Posterior vena cava (tissue), 2 donors: ENCODE measurements around the gene ZNF385A. TPM values are rescaled to one million over a fixed set of nuclear protein-coding genes. Genes with fewer than 3 reads are reported as not detected.
A peak's percentile ranks its signal among the peaks of the same experiment; 100 is the strongest.
"Not testable (repeated sequence)": the region's sequence is repeated elsewhere in the genome, so short reads cannot be mapped to it uniquely, and the experiment has no call there.

Source experiments
- DNase-seq: peaks from one replicate; pipeline ENCODE4 v3.0.0-alpha.2; 2020; ENCODE audit warnings: low spot score
- intact Hi-C, 2 donors: fragments of 100-400 bp; cut with DNase I; formaldehyde crosslinking; loops; one replicate each; pipeline versions ENCODE4 v1.14.1 to v1.14.2; 2022 to 2023
- total RNA-seq, 2 donors: library from RNA; stranded (reverse); fragmentation: NEBNext Ultra II Directional; extraction: Animal tissue kit (Norgen Biotek cat#: 25700); gene quantifications; one replicate each; pipeline ENCODE4 v1.2.1, GENCODE V29; 2021
- donor health status: DM: yes; HTN: yes; CAD: no.
- donor health status: DM: yes; HTN: yes; CAD: no.

ZNF385A gene
- total RNA-seq, 2 donors from 2014 or later, result 19.3 to 23.2 TPM

DNA sequence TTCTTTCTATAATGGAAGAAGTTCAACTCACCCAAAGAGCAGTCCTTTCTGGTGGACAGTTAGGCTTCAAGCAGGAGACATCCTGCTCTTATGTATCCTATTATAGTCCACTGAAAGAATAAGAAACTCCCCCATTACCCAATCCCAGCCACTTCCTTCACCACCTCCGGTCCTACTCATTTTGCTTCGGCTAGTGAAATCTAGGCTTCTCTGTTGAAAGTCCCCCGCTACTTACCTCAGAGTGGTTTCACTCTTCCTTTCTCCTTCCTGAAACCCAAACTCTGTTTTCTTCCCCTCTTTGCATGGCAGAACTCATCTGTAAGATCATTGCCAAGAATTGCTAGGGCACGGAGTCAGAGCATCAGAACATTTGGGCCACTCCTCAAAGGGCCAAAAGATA, 20.1 kb downstream of the ZNF385A start, which contains the start of gene GPR84:
TSS of gene GPR84 (minus strand) at position 74 of the 400 bp plus-strand sequence. CDS start 635 bp downstream, outside the sequence.
- intact Hi-C loops, result loop anchor here (10.0 kb wide), 3 partner anchors 70 to 140 kb away; no protein-coding TSS in a partner anchor
- DNase-seq, result no peak

DNA sequence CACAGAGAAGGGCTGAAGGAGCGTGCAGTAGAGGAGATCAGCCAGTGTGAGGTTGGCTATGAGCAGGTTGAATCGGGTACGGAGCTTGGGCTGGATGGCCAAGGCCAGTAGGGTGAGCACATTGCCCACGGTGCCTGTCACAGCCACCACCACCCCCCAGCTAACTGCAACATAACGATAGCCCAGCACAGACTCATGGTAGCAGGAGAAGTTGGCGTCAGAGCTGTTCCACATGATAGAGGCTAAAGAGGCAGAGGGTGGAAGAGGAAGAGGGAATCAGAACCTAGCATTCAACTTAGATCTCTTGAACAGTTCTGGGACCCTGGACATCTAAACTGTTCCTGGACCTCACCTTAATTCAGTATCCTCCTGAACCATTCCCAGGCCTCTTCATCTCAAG, 20.9 kb downstream of the ZNF385A start:
- intact Hi-C loops, result loop anchor here (10.0 kb wide), 3 partner anchors 69 to 139 kb away; no protein-coding TSS in a partner anchor
- no peak for DNase-seq

DNA sequence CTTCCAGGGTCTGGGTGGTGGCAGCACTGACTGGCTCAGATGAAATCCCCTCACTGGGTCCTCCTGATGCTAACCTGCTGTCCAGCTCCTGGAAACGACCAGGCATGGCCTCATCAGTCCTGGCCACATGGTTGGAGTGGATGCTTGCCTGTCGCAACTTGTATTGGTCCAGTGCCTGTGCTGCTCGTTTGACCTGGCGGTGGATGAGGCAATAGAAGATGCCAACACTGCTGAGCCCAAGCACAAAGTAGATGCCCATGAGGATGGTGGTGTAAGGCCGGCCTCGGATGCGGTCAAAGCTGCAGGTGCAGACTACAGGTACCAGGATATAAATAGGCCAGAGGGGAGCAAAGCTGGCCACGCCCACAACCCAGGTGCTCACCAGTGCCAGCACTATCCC, 21.5 kb downstream of the ZNF385A start:
- intact Hi-C loops, result loop anchor here (10.0 kb wide), 3 partner anchors 68 to 138 kb away; no protein-coding TSS in a partner anchor
- no peak for DNase-seq

DNA sequence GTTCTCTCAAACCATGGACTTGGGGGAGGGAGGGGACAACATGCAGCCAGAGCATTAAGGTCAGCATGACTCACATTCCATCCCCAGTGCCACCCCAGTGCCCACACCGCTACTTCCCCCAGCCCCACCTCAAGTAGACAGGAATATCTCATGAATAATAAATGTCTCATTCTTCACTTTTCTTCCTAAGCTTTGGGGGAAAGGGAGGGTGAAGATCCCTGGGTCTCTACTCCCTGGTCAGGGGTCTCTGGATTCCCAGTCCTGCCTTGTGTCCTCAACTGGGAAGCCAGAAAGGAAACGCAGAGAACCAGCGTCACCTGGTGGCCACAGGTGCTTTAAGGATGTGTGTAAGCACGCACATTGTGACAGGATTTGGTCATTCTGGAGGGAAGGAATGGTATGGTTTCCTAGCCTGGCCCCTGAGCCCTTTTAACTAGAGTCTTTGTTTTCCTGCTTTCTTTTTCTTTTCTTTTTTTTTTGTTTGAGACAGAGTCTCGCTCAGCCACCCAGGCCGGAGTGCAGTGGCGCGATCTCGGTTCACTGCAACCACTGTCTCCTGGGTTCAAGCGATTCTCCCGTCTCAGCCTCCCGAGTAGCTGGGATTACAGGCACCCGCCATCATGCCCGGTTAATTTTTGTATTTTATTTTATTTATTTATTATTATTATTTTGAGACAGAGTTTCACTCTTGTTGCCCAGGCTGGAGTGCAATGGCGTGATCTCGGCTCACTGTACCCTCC, 23.6 kb downstream of the ZNF385A start:
- intact Hi-C loops, result loop anchor here (10.0 kb wide), 3 partner anchors 66 to 136 kb away; no protein-coding TSS in a partner anchor
- DNase-seq, result no peak

DNA sequence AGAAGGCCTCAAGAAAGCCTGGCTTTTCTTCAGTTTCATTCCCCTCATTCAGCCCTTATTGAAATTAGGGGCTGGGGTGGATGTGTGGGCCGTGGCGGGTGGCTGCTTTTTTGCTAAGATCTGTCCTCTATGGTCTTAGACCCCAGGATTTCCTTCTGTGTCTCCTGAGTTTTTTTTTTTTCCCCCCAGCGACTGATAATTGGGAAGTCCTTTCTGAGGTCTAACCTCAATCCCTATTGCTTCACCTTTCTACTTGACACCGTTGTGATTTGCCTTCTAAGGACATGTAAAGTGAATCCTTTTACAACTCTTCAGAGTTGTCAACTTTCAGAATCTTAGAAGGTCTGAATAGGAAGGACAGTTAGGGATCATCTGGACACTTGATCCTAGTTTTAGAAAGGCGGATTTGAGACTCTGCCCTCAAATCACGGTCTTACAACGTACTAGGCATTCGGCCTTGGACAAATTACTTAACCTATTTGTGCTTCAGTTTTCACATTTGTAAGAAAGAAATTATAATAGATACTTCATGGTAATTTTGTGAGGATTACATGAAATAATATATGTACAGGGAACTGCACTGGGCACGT, 24.7 kb downstream of the ZNF385A start:
- DNase-seq, result no peak
- intact Hi-C loops, result loop anchor here (10.0 kb wide), 5 partner anchors 65 to 355 kb away; partner anchors contain the start of genes HOXC8 (in 1 of the 2) and HOXC9 (in 1 of the 2)

DNA sequence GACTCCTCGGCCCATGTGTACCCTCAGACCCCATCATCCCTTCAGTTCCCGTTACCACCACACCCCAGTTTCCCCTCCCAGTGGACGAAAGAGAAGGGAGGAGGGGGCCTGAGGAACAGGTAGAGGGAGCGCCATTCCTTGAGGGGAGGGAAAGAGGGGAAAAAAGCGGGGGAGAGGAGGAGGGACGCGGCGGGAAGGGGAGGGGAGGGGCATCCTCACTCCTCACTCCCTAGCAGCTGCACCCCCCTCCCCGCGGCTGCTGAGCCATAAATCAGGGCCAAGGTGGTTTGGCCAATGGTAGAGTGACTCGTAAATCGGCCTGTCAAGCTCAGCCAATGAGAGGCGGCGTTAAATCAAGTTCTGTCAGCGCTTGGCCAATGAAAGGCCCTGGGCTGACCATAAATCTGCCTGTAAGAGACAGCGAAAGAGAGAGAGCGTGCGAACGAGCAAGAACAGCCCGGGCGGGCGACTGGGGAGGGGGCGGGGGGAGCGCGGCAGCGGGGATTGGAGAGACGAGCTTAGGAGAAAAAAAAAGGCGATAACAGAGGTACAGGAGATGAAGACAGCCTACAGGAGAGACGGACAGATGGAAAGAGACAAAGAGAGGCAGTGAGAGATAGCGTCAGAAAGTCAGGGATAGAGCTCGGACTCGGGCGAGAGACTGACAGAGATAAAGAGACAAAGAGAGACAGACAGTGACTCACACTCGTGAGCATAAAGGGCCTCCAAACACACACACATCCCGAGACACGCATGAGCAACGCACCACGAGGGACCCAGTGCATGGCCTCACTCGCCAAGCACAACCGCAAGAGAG, 25.4 kb downstream of the ZNF385A start:
- DNase-seq, result peak; percentile 97
- intact Hi-C loops, result loop anchor here in 1 of 2 donors (10.0 kb wide), 2 partner anchors 114 to 354 kb away; partner anchors contain the start of genes HOXC8 and HOXC9

DNA sequence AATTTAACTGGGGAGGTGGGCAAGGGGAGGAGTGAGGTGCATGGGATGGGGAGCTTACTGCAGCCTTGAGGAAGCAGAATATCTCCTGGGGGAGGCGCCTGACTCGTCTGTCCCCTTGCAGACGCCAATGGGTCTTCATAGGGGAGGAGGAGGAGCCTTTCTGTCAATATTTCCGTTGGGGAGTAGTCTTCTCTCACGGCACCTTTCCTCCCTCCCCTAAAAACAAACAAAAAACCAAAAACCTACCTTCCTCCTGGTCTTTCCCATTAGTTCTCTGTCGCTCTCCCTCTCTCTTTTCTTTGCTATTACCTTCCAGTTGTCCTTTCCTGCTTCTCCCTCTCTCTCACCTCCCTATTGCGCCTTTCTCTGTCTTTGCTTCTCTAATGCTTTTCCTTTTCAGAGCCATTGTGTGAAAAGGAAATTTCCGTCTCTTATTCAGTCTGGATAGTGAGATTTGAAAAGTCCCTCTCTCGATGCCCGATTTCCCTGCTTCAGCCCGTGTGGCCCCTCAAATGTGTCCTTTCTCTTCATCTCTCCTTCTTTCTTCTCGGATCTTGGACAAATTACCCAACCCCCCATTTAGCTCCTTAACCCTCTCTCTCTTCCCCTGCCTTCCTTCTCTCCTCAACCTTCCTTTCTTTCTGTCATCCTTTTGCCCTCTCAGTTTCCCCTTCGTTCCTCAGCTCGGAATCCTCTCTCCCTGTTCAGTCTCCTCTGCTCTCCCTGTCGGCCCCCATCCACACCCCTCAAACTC, 26.2 kb downstream of the ZNF385A start:
- no peak for DNase-seq
- intact Hi-C loops, result loop anchor here in 1 of 2 donors (10.0 kb wide), 2 partner anchors 114 to 354 kb away; partner anchors contain the start of genes HOXC8 and HOXC9

DNA sequence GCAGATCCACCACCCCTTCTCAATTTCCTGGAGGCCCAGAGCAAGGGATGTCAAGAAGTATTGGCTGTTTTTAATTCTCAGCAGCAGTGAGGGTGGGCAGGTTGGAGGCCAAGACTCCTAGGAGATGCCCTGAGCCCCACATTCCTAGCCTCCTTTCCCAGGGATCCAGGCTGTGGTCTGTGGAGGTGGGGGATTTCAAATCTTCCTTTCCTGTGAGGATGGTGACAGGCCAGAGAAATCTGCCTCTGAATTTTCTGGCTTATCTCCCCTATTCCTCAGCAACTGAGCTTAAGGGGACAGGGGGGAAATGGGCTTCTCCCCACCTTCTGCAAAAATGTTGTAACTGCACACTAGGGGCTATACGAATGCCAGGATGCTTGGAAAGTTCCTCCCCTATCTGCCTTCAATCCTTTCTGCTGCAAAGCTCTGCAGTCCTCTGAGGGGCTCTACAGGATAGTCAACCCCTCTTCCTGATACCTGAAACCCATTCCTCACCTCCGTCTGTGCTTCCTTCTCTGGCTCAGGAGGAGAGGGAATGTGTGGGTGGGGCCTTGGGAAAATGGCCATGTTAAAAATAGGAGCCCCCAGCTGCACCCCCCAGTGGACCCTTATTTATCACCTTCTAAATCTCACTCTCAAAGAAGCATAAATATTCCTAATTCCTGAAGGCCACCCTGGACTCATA, 26.9 kb downstream of the ZNF385A start:
- DNase-seq, result no peak
- intact Hi-C loops, result loop anchor here in 1 of 2 donors (10.0 kb wide), 2 partner anchors 113 to 353 kb away; partner anchors contain the start of genes HOXC8 and HOXC9

DNA sequence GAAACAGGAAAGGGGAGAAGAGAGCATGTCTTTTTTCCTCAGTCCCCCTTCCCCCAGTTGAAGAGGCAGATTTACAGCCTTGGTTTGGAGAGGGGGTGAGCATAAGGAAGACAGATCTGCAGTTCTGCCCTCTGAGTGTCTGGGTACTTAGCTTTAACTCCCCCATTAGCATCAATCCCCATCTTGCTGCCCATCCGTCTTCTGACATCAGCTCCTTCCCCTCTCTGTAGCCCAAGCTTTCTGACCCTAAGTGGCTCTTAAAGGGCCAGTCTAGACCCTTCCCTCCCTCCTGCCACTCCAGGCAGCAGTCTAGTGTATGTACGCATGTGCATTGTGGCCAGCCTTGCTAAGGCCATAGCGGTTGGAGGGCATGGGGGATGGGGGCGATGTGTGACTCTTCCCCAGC, 27.6 kb downstream of the ZNF385A start:
- intact Hi-C loops, result loop anchor here in 1 of 2 donors (10.0 kb wide), 2 partner anchors 112 to 352 kb away; partner anchors contain the start of genes HOXC8 and HOXC9
- no peak for DNase-seq

DNA sequence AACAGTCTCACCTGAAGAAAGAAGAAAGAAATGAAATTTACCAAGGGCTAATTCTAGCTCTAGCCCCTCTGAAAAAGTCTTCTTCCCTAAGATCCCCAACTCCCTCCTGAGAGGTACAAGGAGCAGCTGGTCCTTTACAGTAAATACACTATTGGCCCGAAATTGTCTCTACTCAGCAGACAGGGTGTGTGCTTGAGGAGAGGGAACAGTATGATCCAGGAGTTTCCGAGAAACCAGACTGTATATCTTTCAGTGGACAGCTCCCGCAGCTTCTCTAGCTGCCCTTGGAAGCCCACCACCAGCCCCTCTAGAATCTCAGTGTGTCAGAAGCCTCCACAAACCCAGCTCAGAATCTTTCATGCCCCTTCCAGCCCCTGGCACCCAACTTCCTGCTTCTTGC, 28.3 kb downstream of the ZNF385A start:
- DNase-seq, result no peak
- intact Hi-C loops, result loop anchor here in 1 of 2 donors (10.0 kb wide), 2 partner anchors 111 to 351 kb away; partner anchors contain the start of genes HOXC8 and HOXC9

DNA sequence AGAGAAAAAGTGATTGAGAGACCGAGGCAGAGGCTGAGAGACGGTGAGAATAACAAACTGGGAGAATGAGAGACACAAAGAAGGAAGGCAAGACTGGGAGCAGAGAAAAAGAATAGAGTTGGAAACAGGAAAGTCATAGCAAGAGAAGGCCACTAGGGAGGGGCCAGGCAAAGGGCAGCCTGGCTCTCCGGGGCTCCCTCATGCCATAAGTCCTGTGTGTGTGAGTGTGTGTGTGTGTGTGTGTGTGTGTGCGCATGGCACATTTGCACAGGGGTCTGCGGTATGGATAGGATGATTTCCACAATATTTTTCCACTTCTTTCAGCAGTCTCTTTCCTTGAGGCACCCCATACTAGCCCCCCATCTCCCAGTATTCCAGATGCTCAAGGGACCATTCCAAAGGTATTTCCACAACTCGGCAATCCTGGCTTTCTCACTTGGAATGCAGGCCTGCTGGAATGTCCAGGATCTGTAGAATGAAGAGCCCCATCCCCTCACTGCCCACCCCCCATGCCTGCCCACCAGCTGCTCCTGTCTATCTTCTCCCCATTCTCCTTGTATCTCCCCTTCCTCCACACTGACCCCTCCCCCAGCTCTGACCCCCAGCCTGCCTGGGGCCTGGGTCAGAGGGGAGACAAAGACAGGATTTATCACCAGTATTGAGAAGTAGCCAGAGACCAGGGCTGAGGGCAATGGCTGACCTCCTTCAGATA, 29.3 kb downstream of the ZNF385A start:
- intact Hi-C loops, result loop anchor here in 1 of 2 donors (10.0 kb wide), 2 partner anchors 110 to 350 kb away; partner anchors contain the start of genes HOXC8 and HOXC9
- no peak for DNase-seq

DNA sequence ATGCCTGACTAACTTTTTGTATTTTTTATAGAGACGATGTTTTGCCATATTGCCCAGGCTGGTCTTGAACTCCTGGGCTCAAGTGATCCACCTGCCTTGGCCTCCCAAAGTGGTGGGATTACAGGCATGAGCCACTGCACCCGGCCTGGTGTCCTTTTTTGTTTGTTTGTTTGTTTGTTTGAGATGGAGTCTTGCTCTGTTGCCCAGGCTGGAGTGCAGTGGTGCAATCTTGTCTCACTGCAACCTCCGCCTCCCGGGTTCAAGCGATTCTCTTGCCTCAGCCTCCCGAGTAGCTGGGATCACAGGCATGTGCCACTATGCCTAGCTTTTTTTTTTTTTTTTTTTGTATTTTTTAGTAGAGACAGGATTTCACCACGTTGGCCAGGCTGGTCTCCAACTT, 30.3 kb downstream of the ZNF385A start:
- DNase-seq, result not testable (repeated sequence)
- intact Hi-C loops, result loop anchor here in 1 of 2 donors (10.0 kb wide), 2 partner anchors 109 to 349 kb away; partner anchors contain the start of genes HOXC8 and HOXC9

DNA sequence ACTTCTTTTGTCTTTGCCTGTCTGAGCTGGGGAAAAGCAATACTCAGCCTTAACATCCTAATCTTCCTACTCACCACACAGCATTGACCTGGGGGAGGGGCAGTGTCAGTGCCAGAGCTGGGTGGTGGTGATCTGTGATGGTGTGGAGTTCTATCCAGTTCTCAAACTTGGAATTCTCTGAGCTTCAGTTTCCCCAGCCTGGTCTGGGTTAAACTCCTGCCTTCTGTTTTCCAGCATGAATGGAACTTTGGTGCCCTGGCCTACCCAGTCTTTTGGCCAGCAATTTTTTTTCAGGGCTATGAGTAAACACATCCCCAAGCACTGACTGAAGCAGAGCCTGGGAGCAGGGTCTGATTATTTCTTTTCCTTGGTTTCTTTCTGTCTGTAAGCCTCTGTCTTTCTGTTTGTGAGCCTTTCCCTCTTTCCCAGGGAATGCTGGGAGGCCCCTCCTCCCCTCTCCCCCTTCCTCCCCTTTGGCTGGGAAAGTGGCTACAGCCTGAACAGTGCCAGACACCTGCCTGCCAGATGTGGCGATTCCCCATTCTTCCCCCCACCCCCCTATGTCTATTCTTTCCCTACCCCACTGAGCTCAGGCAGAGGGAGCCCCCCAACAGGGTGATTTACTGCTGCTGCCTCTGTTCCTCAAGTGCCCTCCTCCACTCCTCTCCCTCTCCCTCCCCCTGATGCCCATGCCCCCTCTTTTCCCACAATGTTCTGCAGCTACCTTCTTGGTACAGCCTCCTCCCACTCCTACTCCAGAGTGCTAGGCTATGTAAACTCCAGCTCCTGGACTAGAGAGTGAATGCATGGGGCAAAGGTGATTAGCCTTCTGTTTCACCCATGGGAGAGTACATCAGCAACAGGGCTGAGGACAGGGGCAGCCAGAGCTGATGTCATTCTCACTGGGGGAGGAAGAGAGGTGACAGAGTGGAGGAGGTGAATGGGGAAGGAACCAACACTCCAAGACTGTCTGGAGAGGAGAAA, 31.4 kb downstream of the ZNF385A start:
- intact Hi-C loops, result loop anchor here in 1 of 2 donors (10.0 kb wide), 2 partner anchors 108 to 348 kb away; partner anchors contain the start of genes HOXC8 and HOXC9
- no peak for DNase-seq

DNA sequence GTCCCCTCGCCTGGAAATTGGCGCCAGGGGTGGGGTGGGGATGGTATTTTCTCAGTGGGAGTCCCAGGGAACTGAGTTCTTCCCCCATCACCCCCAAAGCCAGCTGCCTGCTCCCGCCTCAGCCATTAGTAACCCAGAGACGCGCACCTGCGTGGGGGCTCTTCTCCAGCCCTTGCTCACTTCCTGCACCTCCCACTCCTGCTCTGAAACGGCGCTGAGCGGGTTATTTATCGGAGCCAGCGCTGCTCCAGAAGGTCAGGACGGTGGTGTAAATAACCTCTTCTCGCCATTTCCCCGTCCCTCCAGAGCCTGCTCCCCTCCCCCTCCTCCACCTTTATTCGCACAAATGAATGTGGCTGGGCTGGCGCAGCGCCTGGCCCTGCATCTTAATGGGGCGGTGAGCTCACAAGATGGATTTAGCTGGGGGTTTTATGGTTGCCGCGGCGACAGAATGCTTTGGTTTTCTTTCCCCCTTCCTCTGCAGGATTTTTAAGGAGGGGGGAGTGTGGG, 32.5 kb downstream of the ZNF385A start:
- DNase-seq, result no peak

DNA sequence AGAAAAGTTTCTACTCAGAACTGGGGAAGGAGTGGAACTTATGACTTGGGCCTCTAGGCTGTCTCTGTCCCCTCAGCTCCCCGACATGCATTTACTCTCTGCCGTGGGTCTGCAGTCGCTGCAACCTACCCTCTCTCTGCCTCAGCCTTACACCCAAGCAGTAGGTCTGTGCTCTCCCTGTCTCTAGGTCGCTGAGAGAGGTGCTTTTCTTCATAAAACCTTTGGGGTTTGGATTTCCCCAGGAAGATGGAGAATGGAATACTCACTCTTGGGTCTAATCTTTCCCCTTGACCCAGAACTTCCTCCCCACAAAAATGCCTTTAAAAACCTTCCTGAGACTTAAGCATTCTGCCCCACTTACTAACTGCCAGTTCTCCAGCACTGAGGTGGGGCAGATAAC, 33.2 kb downstream of the ZNF385A start:
- no peak for DNase-seq
- intact Hi-C loops, result loop anchor here in 1 of 2 donors (10.0 kb wide), 2 partner anchors 107 to 347 kb away; partner anchors contain the start of genes HOXC8 and HOXC9

More for the DNA sequence above, 32.5 kb downstream of the ZNF385A start:
- intact Hi-C loops, result loop anchor here in 1 of 2 donors (10.0 kb wide), 2 partner anchors 107 to 347 kb away; partner anchors contain the start of genes HOXC8 and HOXC9
